IPS DF 4.7 (cell line): ENCODE measurements around the gene DDX51.

Source experiments
- DNase-seq: peaks from one replicate; pipeline ENCODE4 v3.0.0-alpha.2; 2013; ENCODE audit warnings: low spot score; ENCODE audit errors: extremely low read depth

DDX51 gene

DNA sequence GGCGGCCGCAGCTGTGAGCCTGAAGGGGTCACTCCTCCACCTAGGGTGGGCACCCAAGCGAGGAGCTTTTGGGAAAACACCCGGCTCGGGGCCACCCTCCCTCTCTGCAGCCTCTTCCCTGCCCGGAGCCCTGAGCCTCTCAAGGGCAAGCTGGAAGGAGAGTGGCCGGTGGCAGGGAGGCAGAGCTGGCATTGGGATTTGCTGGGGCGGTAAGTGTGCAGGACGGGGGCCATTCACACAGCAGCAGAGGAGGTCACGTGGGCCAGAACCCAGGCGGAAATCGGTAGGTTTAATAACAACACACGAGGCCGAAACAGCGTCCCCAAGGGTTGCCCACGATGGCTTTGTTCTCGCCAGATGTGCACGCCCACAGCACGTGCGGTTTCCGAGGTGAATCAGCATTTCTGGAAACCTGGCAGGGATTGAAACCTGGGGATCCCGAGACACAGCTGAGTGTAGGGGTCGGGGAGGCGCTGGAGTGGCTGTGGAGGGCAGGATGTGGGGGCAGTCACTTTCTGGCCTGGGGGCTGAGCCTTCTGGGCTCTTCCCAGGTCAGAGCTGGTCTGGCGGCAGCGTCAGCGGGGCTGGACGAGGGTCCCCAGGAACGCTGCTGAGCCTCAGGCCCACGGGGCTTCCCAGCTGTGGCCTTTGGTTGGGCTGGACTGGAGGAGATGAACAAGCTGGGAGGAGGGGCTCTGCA is 23.6 kb upstream of the DDX51 start:
- DNase-seq = no peak

DNA sequence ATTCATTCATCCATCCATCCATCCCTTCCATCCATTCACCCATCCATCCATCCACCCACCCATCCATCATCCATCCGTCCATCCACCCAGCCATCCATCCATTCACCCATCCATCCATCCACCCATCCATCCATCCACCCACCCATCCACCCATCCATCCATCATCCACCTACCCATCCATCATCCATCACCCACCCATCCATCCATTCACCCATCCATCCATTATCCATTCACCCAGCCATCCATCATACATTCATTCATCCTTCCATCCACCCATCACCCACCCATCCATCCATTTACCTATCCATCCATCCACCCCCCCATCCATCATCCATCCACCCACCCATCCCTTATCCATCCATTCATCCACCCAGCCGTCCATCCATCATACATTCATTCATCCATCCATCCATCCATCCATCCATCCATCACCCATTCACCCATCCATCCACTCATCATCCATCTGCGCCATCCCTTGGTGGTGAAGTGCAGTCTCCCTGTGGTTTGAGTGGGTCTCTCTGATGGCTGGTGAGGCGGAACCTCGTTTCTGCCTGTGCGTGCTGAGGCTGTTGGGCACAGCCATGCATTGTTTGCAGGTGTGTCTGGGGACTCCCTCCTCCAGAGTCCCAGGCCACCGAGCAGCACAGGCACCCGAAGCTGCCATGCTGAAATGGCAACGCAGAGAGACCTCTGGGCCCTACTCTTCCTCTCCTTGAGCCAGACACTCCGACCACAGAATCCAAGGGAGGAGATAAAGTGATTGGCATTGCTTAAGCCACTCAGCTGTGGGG is 22.9 kb upstream of the DDX51 start:
- no peak for DNase-seq

DNA sequence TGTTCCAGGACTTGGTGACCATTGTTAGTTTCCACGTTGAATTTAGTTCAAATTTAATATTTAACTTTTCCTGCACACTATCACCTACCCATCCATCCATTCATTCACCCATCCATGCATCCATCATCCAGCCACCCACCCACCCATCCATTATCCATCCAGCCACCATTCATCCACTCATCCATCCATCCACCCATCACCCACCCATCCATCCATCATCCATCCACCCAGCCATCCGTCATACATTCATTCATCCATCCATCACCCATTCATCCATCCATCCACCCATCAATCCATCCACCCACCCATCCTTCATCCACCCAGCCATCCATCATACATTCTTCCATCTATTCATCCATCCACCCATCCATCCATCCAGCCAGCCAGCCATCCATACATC is 22.0 kb upstream of the DDX51 start:
- no peak for DNase-seq

DNA sequence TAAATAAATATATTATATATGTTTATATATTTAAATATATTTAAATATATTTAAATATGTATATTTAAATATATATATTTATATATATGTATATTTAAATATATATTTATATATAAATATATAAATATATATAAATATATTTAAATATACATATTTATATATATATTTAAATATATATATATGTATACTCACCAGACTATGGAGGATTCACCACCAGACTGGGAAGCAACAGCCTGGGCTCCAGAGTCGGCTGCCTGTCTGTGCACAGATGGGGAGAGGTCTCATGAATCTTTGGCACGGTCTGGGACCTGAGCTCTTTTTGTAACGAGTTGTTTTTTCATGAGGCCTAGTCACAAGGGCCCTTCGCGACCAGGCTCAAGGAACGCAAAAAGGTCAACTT is 21.5 kb upstream of the DDX51 start:
- no peak for DNase-seq

DNA sequence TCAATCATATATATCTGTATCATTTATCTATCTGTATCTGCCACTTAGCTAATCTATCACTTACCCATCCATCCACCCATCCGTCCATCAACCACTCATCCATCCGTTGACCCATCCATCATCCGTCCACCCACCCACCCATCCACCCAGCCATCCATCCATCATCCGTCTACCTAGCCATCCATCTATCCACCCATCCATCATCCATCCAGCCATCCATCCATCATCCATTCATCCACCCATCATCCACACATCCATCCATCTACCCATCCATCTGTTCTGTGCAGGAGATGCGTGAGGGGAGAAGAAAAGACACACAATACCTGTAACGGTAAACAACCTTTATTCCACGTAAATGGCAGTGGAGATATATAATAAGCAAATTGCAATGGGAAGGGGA is 20.3 kb upstream of the DDX51 start:
- no peak for DNase-seq

DNA sequence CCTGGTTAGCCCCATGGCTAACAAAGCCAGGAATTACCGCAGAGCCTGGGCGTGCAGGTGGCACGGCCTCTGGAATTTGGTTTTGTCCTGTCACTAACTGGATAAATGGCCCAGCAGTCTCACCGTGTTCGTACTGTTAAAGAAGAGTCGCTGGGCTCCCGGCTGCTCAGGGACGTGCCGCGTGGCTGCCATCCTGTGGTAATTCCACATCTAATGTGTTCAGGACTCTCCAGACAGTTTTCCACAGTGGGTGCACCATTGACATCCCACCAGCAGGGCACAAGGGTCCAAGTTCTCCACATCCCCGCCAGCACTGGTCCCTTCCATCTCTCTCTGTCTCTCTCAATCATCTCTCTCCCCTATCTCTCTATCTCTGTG is 19.8 kb upstream of the DDX51 start:
- no peak for DNase-seq

DNA sequence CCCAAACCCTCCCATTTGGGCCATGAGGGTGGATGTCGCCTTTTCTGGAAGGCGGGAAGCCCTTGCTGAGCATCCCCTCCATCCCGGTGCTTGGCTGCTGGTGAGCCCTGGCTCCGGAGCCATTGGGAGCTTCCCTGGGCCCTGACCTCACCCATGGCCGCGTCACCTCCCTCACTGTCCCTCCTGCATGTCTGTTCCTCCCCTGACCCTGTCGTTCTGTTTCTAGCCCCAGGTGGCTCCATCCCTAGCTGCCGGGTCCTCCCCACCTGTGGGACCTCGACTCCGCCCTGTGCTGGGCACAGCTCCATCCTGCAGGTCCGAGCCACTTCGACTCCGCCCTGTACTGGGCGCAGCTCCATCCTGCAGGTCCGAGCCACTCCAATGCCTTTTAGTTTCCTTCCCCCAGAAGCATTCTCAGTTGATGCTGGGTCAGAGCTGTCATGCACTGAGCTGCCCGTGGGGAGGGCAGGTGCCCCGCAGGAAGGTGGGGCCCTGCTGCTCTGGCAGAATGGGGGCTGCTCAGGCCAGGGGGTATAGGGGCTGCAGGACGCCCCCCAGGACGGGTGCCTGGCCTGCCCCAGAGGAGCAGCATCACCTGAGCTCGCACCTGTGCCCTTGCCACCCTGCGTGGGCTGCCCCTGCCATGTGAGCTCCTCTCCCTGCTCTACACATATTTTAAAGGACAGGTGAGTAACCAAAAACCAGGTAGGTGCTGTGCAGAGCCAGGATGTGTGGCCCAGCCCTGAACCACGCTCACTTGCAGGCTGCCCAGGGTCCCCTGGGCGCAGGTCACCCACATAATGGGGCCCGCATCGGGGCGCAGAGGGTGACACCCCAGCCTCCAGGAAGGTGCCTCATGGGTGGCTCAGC is 19.2 kb upstream of the DDX51 start:
- no peak for DNase-seq

DNA sequence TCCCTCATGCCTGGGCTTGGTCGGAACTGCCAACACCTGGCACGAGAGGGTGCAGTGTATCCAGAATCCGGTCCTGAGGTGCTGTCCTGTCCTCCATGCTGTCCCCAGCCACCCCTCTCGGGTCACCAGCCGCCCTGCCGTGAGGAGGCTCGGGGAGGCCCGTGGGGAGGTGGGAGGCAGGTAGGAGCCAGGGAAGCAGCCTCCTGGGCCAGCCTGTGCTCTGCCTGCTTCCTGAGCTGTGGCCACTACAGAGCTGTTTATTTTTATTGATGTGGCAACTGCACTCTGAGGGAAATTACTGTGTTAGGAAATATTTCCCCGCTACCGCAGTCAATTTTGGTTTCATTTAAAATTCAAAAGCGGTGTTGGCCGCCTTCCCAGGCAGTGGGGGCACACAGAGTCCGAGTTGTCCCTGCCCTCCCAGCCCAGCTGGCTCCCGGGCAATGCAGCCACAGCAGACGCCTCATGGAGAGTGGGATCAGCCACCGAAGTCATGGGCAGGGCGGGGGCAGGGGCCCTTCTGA is 18.5 kb upstream of the DDX51 start:
- no peak for DNase-seq

DNA sequence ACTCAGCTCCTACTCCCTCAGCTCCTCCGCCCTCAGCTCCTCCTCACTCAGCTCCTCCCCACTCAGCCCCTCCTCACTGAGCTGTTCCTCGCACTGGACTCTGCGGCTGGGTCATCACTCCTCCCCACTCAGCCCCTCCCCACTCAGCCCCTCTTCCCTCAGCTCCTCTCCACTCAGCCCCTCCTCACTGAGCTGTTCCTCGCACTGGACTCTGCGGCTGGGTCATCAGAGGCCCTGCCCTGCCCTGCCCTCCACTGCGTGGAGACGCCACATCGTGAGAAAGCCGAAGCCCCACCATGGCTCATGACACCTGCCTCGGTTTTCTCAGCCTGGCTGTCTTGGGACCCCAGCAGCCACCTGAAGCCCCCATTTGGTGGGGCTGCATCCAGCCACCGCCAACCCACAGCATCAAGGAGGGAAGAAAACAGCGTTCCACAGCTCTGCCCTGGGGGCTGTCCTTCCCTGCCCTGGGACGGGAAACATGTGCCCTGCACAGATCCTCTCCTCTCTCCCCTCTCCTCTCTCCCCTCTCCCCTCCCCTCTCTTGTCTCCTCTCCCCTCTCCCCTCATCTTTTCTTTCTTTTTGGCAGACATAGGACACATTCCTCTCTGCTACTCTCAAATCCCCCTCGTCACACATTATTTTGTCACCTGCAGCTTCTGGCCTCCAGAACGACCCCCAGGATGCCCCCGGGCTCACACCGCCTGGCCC is 17.8 kb upstream of the DDX51 start:
- DNase-seq = no peak

DNA sequence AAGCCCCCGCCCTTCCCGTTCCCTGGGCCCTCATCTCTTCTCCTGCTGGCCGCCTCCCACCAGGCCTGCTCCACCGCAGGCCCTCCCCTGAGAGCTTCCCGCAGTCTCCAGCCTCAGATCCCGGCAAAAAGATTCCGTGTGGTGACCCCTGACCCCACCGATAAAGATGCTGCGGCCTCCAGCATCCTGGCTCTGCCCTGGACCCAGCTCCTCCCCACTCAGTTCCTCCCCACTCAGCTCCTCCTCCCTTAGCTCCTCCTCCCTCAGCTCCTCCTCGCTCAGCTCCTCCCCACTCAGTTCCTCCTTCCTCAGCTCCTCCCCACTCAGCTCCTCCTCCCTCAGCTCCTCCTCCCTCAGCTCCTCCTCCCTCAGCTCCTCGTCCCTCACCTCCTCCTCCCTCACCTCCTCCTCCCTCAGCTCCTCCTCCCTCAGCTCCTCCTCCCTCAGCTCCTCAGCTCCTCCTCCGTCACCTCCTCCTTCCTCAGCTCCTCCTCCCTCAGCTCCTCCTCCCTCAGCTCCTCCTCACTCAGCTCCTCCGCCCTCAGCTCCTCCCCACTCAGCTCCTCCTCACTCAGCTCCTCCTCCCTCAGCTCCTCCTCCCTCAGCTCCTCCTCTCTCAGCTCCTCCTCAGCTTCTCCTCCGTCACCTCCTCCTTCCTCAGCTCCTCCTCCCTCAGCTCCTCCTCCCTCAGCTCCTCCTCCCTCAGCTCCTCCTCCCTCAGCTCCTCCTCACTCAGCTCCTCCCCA is 17.1 kb upstream of the DDX51 start:
- no peak for DNase-seq

DNA sequence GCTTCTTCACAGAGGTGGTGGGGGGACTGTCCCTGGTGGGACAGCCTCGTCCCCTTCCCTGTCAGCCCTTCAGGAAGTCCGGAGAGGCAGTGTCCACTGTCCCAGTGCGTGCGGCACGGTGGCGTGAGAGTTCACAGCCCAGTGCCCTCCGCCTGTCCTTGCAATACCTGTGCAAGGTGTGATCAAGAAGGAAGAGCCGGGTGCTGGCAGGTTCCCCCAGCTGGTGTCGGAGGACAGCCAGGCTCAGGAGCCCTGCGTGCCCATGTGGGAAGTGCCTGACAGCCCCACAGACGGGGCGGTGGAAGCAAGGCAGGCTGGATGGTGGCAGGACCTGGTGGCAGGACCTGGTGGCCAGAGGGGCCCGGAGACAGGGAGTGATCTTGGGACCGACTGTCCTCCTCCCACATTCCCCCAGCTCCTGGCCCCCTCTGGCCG is 16.5 kb upstream of the DDX51 start:
- no peak for DNase-seq

DNA sequence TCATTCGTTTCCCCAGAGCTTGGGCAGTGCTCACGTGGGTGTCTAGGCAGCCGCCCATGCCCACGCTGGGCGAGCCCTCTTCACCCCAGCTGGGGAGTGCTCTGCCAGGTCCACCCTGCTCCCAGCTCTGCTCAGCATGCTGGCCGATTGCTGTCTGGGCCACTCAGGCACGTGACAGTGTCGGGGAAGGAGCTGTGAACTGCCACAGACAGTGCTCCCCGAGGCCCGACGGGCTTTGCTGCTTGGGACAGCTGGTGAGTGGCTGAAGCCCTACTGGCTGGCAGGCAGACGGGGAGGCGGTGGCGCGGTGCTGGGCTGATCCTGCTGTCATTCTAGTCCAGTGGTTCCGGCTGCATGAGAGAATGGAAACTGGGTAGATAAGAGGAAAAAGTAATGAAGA is 15.9 kb upstream of the DDX51 start:
- no peak for DNase-seq

DNA sequence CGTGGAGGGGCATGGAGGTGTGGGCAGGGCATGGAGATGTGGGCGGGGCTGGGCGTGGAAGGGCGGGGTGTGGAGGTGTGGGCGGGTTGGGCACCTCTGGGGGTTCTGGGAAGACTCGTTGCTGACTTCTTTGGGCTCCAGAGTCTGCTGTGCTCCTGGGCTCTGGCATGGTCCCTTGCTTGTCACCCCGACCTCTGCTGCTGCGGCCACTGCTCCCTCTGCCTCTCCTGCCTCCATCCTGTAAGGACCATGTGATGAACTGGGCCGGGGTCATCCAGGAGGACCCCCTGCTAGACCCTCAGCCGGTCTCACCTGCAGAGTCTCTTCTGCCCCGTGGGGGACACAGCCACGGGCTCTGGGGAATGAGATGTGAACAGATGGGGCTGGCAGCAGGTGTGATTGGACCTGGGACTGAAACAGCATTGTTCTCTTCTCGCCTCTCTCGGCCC is 15.5 kb upstream of the DDX51 start:
- no peak for DNase-seq

DNA sequence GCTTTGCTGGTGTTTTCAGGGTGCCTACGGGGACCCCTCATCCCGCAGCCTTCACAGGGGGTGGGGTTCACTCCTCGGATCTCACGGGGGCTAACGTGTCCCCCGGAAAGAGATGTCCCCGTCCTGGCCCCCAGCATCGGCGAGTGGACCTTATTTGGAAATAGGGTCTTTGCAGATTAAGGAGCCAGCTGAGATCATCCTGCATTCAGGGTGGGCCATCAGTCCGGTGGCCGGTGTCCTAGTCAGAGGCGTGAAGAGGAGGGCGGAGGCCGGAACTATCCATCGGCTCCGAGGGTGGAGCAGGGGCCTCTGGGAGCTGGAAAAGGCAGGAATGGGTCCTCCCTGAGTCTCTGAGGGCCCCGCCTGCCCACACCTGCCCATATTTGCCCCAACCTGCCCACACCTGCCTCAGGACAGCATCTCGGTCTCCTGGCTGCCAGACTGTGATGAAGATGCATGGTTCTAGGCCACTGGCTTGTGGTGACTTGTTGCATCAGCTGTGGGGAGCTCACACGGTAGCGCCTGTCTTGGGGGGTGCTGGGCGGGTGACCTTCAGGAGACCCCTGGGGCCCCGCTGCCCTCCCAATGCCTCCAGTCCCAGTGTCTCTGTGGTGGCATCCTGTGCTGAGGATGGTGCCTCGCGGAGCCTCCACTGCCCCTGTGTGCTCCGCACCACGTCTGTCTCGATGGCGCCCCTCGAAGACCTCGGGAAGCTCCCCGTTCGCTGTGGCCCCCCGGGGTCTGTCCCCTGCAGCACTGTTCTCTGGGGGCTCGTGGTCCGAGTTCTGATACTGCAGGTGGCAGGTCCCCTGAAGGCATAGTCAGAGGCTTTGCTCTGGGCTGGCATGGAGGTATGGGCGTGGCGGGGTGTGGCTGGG is 14.8 kb upstream of the DDX51 start:
- DNase-seq = no peak

DNA sequence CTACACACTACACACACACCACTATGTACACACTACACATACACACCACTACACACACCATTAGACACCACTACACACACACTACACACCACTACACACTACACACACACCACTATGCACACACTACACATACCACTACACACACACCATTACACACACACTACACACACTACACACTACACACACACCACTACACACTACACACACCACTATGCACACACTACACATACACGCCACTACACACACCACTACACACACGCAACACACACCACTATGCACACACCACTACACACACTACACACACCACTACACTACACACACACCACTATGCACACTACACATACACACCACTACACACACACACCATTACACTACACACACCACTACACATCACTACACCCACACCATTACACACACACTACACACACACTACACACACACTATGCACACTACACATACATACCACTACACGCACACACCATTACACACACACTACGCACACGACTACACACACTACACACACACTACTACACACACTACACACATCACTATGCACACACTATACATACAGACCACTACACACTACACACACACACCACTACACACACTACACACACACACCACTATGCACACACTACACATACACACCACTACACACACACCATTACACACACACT is 13.8 kb upstream of the DDX51 start:
- DNase-seq = no peak

DNA sequence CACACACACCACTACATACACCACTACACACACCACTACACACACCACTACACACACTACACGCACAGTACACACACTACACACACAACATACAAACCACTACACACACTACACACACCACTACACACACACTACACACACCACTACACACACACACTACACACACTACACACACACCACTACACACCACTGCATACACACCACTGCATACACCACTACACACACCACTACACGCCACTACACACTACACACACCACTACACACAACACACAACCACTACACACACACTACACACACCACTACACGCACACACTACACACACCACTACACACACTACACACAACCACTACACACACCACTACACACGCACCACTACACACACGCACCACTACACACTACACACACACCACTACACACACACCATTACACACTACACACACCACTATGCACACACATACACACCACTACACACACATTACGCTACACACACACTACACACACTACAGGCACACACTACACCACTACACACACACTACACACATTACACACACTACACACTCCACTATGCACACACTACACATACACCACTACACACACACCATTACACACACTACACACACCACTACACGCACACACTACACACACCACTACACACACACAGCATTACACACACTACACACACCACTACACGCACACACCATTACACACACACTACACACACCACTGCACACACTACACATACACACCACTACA is 12.6 kb upstream of the DDX51 start:
- DNase-seq = no peak

DNA sequence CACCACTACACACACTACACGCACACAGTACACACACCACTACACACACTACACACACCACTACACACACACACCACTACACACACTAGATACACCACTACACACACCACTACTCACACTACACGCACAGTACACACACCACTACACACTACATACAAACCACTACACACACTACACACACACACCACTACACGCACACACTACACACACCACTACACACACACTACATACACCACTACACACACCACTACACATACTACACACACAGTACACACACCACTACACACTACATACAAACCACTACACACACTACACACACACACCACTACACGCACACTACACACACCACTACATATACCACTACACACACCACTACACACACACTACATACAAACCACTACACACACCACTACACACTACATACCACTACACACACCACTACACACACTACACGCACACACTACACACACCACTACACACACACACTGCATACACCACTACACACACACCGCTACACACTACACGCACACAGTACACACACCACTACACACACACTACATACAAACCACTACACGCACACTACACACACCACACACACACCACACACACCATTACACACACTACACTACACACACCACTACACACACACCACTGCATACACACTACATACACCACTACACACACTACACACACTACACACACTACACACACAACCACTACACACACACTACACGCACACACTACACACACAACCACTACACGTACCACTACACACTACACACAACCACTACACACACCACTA is 11.9 kb upstream of the DDX51 start:
- DNase-seq = no peak
